ENCODE data around the gene BACE2.

GRCh38 chr21:41321211-41321907, 153.4 kb downstream of the BACE2 start:
- TF ChIP-seq CTCF (IDR thresholded peaks at IDR 0.05; ENCODE audit: insufficient read depth, low read depth, low read length) (no peak), EZH2 (IDR thresholded peaks at IDR 0.05; ENCODE audit: insufficient read depth, low read length) (no peak)
